ENCODE results near the gene CPVL.

GRCh38 chr7:29007127-29007526 is 139.2 kb downstream of the CPVL start:
- no peak for TF ChIP-seq POLR2A (IDR thresholded peaks at IDR 0.05; ENCODE audit: low read depth)
- TF ChIP-seq CTCF (IDR thresholded peaks at IDR 0.05) = no peak
- TF ChIP-seq EP300 (IDR thresholded peaks at IDR 0.05) = no peak
- no peak for TF ChIP-seq POLR2AphosphoS5 (IDR thresholded peaks at IDR 0.05)
